Activated naive CD4-positive, alpha-beta T cell (primary cell): ENCODE data around the gene IL36G.

ENCODE experiments used
- DNase-seq, 4 experiments: peaks; one replicate each; lab custom pipeline; 2025; lab: John Stamatoyannopoulos, UW

The IL36G gene

DNA sequence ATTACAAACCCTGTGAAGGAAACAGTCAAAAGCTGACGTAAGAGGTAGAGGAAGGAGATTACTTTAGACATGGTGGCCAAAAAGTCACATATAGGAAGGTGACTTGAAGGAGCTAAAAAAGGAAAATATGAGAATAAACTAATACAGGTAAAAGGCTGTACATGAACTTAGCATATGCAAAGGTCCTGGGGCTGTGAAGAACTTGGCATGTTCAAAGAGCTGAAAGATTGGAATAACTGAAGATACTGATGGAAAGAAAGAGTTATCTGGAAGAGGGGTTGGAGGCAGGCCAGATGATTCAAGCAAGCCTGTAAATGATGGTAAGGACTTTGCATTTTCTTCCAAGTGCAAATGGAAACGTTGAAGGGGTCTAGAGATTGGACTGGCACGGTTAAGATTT is 40.7 kb downstream of the IL36G start:
- no peak for DNase-seq

DNA sequence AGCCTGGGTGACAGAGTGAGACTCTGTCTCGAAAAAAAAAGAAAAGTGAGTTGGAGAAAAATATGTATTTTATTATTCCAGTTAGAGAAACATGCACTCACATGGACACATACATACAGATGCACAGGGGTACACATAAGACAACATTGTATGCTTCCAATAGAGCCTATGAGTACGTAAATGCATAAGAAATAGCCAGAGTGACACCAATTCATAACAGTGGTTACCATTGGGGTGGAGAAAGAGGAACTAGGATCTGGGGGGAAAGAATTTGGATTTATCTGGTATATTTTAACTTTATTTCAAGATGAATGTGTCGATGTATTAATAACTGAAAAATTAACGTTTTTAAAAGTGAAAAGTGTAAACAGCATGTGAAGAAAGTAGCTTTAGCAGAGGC is 43.5 kb downstream of the IL36G start:
- DNase-seq = no peak

DNA sequence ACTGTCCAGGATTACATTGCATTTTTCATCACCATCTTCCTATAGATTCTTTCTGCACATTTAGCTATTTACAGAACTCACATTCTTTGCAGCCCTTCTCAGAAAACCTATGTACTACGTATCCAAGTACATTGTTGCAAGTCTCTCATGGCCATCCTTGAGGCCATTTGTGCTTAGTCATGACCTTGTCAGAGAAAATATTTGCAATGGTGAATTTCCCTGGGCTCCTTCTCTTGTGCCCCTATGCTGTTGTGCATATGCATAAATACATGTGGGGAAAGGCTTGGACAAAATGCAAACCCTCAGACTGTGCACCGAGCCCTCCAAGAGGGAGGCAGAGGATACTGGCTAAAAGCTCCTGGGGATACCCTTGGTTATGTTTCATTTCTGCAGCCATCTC is 47.0 kb downstream of the IL36G start:
- DNase-seq = no peak

DNA sequence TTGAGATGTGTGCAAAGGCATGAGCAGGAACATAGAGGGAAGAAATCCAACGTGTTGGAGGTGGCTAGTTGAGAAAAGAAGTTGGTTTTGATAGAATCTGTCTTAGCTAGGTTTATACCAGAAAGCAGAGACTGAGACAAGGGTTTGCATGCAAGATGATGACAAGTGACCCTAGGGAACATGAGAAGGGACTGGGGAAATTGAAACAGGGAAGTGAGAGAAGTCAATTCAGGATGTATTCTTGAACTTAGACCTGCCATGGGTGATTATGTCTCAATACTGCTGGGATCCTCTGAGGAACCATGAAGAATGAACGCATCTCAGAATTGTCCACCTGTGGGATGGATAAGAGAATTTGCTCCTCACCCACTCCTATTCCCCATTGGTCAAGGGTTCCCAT is 47.9 kb downstream of the IL36G start:
- no peak for DNase-seq

DNA sequence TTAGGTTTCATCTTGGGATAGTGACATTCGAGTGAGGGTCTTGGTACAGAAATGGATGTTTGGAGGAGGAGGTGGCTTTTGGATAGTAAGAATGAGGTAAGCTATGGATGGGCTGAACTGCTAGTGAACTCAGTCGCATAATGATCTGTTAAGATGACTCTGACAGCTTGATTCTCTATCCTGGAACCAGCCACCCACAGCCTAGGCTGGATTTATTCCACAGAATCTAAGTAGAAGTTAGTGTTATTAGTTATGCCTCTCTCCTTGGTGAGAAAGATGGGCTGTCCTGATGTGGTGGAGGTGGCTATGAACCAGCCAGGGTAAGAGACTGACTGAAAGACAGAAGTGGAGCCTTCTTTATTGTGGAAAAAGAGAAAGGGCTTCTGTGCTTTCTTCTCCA is 49.9 kb downstream of the IL36G start:
- DNase-seq = no peak

DNA sequence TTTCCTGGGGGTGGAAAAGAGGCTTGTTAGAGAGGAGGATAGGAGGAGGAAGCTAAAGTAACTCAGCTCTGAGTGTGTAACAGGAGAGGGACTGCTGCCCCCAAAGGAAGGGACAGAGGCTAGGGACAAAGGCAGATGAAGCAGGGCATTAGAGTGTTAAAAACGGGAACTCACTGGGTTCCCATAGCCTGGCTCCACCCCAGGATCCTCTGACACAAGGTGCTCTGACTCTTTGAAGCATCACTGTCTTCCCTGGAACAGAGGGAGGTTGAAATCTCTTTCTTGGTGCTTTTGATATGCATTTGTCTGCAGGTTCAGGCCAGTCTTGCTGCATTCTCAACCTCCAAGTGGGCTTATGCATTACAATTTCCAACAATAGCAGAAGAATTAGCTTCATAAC is 50.3 kb downstream of the IL36G start:
- DNase-seq = no peak

DNA sequence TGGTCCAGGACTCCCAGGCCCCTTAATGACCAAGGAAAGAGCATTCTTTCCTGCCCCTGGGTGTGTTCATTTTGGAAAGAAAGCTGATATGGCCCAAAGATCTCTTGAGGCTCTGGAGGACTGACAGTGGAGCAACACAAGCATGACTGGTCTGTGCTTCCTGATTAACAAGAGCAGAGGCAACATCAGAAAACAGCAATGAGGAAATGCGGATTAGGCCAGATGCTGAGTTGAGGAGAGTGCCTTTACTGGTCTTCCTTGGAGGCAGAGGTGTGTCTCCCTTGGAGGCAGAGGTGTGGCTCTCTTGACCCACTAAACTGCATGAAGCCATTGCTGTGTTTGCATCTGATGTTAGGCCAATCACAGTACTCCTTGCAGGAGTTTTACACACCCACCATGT is 54.9 kb downstream of the IL36G start:
- no peak for DNase-seq

DNA sequence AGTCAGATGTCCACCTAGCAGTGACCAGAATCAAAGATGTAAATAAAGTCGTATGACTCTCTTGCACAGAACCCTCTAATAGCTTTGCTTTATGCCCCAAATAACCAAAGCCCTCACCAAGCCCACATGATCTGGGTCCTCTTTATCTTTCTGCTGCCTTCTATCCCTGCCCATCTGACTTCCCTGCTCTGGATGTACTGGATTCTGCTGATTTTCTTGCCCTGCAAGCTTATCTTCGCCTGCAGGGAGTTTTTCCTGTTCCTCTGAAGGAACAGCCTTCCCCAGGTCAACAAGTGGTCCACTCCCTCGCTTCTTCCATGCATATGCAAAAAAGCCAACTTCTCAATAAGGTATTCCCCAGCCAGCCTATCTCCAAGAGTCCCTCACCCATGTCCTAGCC is 56.2 kb downstream of the IL36G start:
- no peak for DNase-seq
